Measurements from ENCODE around the gene INAFM2. TPM values are rescaled to one million over a fixed set of nuclear protein-coding genes. Genes with fewer than 3 reads are reported as not detected.

The INAFM2 gene
- total RNA-seq, 1 donor from 2014 or later = 80.6 TPM

- Mint-ChIP-seq H3K27ac (ENCODE audit: unreplicated experiment) (no peak overlapping the region), H3K4me1 (ENCODE audit: low read depth) (peaks cover 39% of the 10 kb centered on the region), H3K9me3 (ENCODE audit: low read depth) (no peaks in the 10 kb centered on the region), H3K4me3 (ENCODE audit: unreplicated experiment) (no peak overlapping the region), H3K27me3 (ENCODE audit: low read depth) (peaks cover 3% of the 10 kb centered on the region), H3K36me3 (ENCODE audit: low read depth) (no peaks in the 10 kb centered on the region)
- TF ChIP-seq, protein P1, sequence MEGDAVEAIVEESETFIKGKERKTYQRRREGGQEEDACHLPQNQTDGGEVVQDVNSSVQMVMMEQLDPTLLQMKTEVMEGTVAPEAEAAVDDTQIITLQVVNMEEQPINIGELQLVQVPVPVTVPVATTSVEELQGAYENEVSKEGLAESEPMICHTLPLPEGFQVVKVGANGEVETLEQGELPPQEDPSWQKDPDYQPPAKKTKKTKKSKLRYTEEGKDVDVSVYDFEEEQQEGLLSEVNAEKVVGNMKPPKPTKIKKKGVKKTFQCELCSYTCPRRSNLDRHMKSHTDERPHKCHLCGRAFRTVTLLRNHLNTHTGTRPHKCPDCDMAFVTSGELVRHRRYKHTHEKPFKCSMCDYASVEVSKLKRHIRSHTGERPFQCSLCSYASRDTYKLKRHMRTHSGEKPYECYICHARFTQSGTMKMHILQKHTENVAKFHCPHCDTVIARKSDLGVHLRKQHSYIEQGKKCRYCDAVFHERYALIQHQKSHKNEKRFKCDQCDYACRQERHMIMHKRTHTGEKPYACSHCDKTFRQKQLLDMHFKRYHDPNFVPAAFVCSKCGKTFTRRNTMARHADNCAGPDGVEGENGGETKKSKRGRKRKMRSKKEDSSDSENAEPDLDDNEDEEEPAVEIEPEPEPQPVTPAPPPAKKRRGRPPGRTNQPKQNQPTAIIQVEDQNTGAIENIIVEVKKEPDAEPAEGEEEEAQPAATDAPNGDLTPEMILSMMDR (IDR thresholded peaks at IDR 0.05) = no peak
- DNase-seq (ENCODE audit: low spot score) = no peak
These were observed 33.8 kb downstream of the INAFM2 start for GRCh38 chr15:40357246-40357645.

- H3K9me3 Mint-ChIP-seq (ENCODE audit: low read depth) = no peaks in the 10 kb centered on the region
- TF ChIP-seq, protein P1 (IDR thresholded peaks at IDR 0.05) = peak; percentile 31
- peak; percentile 93 for DNase-seq (ENCODE audit: low spot score)
- H3K4me1 Mint-ChIP-seq (ENCODE audit: low read depth) = peaks cover 37% of the 10 kb centered on the region
- H3K4me3 Mint-ChIP-seq (ENCODE audit: unreplicated experiment) = peak within 1 kb of the TSS; percentile 77
- H3K27ac Mint-ChIP-seq (ENCODE audit: unreplicated experiment) = peak within 1 kb of the TSS; percentile 63
- H3K36me3 Mint-ChIP-seq (ENCODE audit: low read depth) = no peaks in the 10 kb centered on the region
- H3K27me3 Mint-ChIP-seq (ENCODE audit: low read depth) = peaks cover 5% of the 10 kb centered on the region
These were observed 34.4 kb downstream of the INAFM2 start, which contains the start of gene DISP2 for GRCh38 chr15:40357723-40358470. DISP2 (plus strand) TSS chr15:40358219; CDS start chr15:40358322, 103 bp downstream.

GRCh38 chr15:40358471-40359353, 35.2 kb downstream of the INAFM2 start:
- DNase-seq (ENCODE audit: low spot score) = no peak
- Mint-ChIP-seq H3K4me3 (ENCODE audit: unreplicated experiment) (peak overlapping the region; percentile 59), H3K27ac (ENCODE audit: unreplicated experiment) (no peak overlapping the region), H3K36me3 (ENCODE audit: low read depth) (no peaks in the 10 kb centered on the region), H3K27me3 (ENCODE audit: low read depth) (peaks cover 5% of the 10 kb centered on the region), H3K4me1 (ENCODE audit: low read depth) (peaks cover 34% of the 10 kb centered on the region), H3K9me3 (ENCODE audit: low read depth) (no peaks in the 10 kb centered on the region)
- TF ChIP-seq, protein P1 (IDR thresholded peaks at IDR 0.05) = peak; percentile 16

GRCh38 chr15:40360015-40360414, 36.5 kb downstream of the INAFM2 start:
- no peak for DNase-seq (ENCODE audit: low spot score)
- Mint-ChIP-seq H3K36me3 (ENCODE audit: low read depth) (no peaks in the 10 kb centered on the region), H3K27me3 (ENCODE audit: low read depth) (peaks cover 5% of the 10 kb centered on the region), H3K9me3 (ENCODE audit: low read depth) (no peaks in the 10 kb centered on the region), H3K4me1 (ENCODE audit: low read depth) (peaks cover 21% of the 10 kb centered on the region), H3K4me3 (ENCODE audit: unreplicated experiment) (no peak overlapping the region), H3K27ac (ENCODE audit: unreplicated experiment) (no peak overlapping the region)
- TF ChIP-seq, protein P1 (IDR thresholded peaks at IDR 0.05) = no peak

DNA sequence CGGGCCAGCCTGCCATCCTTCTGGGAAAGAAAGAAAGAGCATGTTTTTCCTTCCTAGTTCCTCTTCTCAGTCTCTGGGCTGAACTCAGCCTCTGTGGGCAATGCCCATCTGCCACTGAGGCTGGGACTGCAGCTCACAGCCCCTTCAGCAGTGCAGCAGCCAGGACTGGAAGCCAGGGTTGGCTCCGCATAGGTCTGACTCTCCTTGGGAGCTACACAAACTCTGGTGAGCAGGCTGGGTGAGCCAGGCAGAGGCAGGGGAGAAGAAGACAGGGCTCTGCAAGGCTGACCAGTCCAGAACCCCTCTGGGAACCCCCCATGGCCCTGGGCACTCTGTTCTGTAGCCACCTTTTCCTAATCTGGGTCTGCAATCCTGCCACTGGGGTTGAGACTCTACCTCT, 38.1 kb downstream of the INAFM2 start:
- Mint-ChIP-seq H3K4me3 (ENCODE audit: unreplicated experiment) (no peak overlapping the region), H3K36me3 (ENCODE audit: low read depth) (no peaks in the 10 kb centered on the region), H3K9me3 (ENCODE audit: low read depth) (no peaks in the 10 kb centered on the region), H3K27me3 (ENCODE audit: low read depth) (peaks cover 5% of the 10 kb centered on the region), H3K4me1 (ENCODE audit: low read depth) (peaks cover 12% of the 10 kb centered on the region), H3K27ac (ENCODE audit: unreplicated experiment) (no peak overlapping the region)
- TF ChIP-seq, protein P1 (IDR thresholded peaks at IDR 0.05) = no peak
- DNase-seq (ENCODE audit: low spot score) = no peak
